GM06990 (cell line): ENCODE results near the gene ACTL8.

Source experiments
- DNase-seq: peaks from one replicate; pipeline ENCODE4 v3.0.0-alpha.2; 2011; ENCODE audit not compliant: insufficient read length; ENCODE audit errors: extremely low read depth
- H3K27me3 ChIP-seq: replicated peaks from 2 replicates; pipeline ENCODE4 v1.6.0; 2011; ENCODE audit warnings: low read length; ENCODE audit not compliant: control insufficient read depth, insufficient read depth
- H3K36me3 ChIP-seq: 2 replicates; pipeline ENCODE4 v1.5.1; 2011; ENCODE audit warnings: low read length; ENCODE audit not compliant: control insufficient read depth, insufficient read depth
- H3K4me3 ChIP-seq: replicated peaks from 2 replicates; pipeline ENCODE4 v1.5.1; 2011; ENCODE audit warnings: low read depth, mild to moderate bottlenecking, control low read depth, low read length
- CTCF ChIP-seq: IDR thresholded peaks from 2 replicates; pipeline ENCODE4 v1.5.1; 2011; ENCODE audit warnings: low read length, control low read depth, mild to moderate bottlenecking, inconsistent platforms; ENCODE audit not compliant: insufficient read depth, poor library complexity, severe bottlenecking

Gene ACTL8

GRCh38 chr1:17755120-17755519 is at the start of gene ACTL8:
ACTL8 (plus strand) TSS chr1:17755333; CDS start chr1:17823009, 67,676 bp downstream.
- no peak for DNase-seq
- no peak within 1 kb of the TSS for H3K4me3 ChIP-seq
- TF ChIP-seq CTCF, result peak; percentile 47

GRCh38 chr1:17706445-17706844 is 48.7 kb upstream of the ACTL8 start:
- H3K36me3 ChIP-seq, result no peaks in the 10 kb centered on the region
- no peaks in the 10 kb centered on the region; the same call in 1 of the 2 replicates for H3K27me3 ChIP-seq
- no peak for TF ChIP-seq CTCF
- no peak overlapping the region for H3K4me3 ChIP-seq
- DNase-seq, result no peak

More at GRCh38 chr1:17755120-17755519, at the start of gene ACTL8:
- H3K27me3 ChIP-seq, result no peaks in the 10 kb centered on the region
- no peaks in the 10 kb centered on the region for H3K36me3 ChIP-seq

GRCh38 chr1:17709981-17710380 is 45.2 kb upstream of the ACTL8 start:
- no peak for TF ChIP-seq CTCF
- Histone ChIP-seq H3K27me3 (no peaks in the 10 kb centered on the region), H3K36me3 (no peaks in the 10 kb centered on the region), H3K4me3 (no peak overlapping the region)
- no peak for DNase-seq

- TF ChIP-seq CTCF, result no peak
- H3K27me3 ChIP-seq, result no peaks in the 10 kb centered on the region
- H3K4me3 ChIP-seq, result no peak overlapping the region
- no peaks in the 10 kb centered on the region for H3K36me3 ChIP-seq
- DNase-seq, result no peak
Measured at GRCh38 chr1:17710889-17711576, 44.1 kb upstream of the ACTL8 start.

GRCh38 chr1:17711577-17711910 is 43.6 kb upstream of the ACTL8 start:
- no peak for TF ChIP-seq CTCF
- H3K27me3 ChIP-seq, result no peaks in the 10 kb centered on the region
- no peak for DNase-seq
- no peaks in the 10 kb centered on the region for H3K36me3 ChIP-seq
- no peak overlapping the region for H3K4me3 ChIP-seq

- no peak for DNase-seq
- TF ChIP-seq CTCF, result no peak
- Histone ChIP-seq H3K36me3 (no peaks in the 10 kb centered on the region), H3K27me3 (no peaks in the 10 kb centered on the region), H3K4me3 (no peak overlapping the region)
Measured at GRCh38 chr1:17711941-17712340, 43.2 kb upstream of the ACTL8 start.
